ENCODE results near the gene STAT4. TPM values are rescaled to one million over a fixed set of nuclear protein-coding genes. Genes with fewer than 3 reads are reported as not detected.

The STAT4 gene
- total RNA-seq, 2 experiments from 2014 or later: 77.1 to 83.0 TPM

GRCh38 chr2:191166756-191167445 is 16.1 kb upstream of the STAT4 start:
- TF ChIP-seq CTCF (IDR thresholded peaks at IDR 0.05): no peak
- no peaks in the 10 kb centered on the region for H3K4me1 ChIP-seq (ENCODE audit: insufficient read depth, low read length)
- DNase-seq (no peak), ATAC-seq (ENCODE audit: poor library complexity) (no peak)
- CTCF ChIA-PET: interaction anchor here (1.2 to 3.1 kb wide), 4 partner anchors 12 to 995 kb away, joined by 4 to 22 read pairs (median 4); no protein-coding TSS in a partner anchor
- POLR2A ChIA-PET: no interaction called here
- no peaks in the 10 kb centered on the region for H3K36me3 ChIP-seq (ENCODE audit: insufficient read depth, low read length)
- peaks cover 15% of the 10 kb centered on the region for H3K4me1 Mint-ChIP-seq (ENCODE audit: low read depth)
- no peak overlapping the region for H3K27ac ChIP-seq (ENCODE audit: low read depth in 1 of 2, low read length in 2 of 2)
- H3K36me3 Mint-ChIP-seq (ENCODE audit: low read depth): no peaks in the 10 kb centered on the region
- no peak overlapping the region for H3K4me3 Mint-ChIP-seq
- intact Hi-C loops (cut with DNase I, micrococcal nuclease): loop anchor here in 1 of 2 experiments (1.0 to 5.0 kb wide), 3 partner anchors 135 to 995 kb away; no protein-coding TSS in a partner anchor
- no peaks in the 10 kb centered on the region for H3K27me3 Mint-ChIP-seq
- no peaks in the 10 kb centered on the region for H3K9me3 Mint-ChIP-seq
- H3K27me3 ChIP-seq (ENCODE audit: control insufficient read depth in 1 of 2, insufficient read depth in 2 of 2, low read length in 2 of 2): no peaks in the 10 kb centered on the region
- no peaks in the 10 kb centered on the region for H3K9me3 ChIP-seq (ENCODE audit: control insufficient read depth in 1 of 2, insufficient read depth in 1 of 2, low read length in 2 of 2)
- H3K4me3 ChIP-seq (ENCODE audit: low read length): no peak overlapping the region
- no peak overlapping the region for H3K27ac Mint-ChIP-seq

GRCh38 chr2:191166111-191166755 is 15.4 kb upstream of the STAT4 start:
- ChIA-PET POLR2A (interaction anchor here (1.5 kb wide), 1 partner anchor 115 kb away, joined by 4 read pairs; no protein-coding TSS in a partner anchor), CTCF (interaction anchor here (1.2 to 3.1 kb wide), 4 partner anchors 11 to 996 kb away, joined by 3 to 22 read pairs (median 4); no protein-coding TSS in a partner anchor)
- no peaks in the 10 kb centered on the region for H3K9me3 Mint-ChIP-seq
- Histone ChIP-seq H3K27me3 (ENCODE audit: control insufficient read depth in 1 of 2, insufficient read depth in 2 of 2, low read length in 2 of 2) (no peaks in the 10 kb centered on the region), H3K36me3 (ENCODE audit: insufficient read depth, low read length) (no peaks in the 10 kb centered on the region), H3K4me3 (ENCODE audit: low read length) (no peak overlapping the region), H3K4me1 (ENCODE audit: insufficient read depth, low read length) (no peaks in the 10 kb centered on the region), H3K9me3 (ENCODE audit: control insufficient read depth in 1 of 2, insufficient read depth in 1 of 2, low read length in 2 of 2) (no peaks in the 10 kb centered on the region), H3K27ac (ENCODE audit: low read depth in 1 of 2, low read length in 2 of 2) (no peak overlapping the region)
- H3K27ac Mint-ChIP-seq: no peak overlapping the region
- no peak for TF ChIP-seq CTCF (IDR thresholded peaks at IDR 0.05)
- H3K4me1 Mint-ChIP-seq (ENCODE audit: low read depth): peaks cover 14% of the 10 kb centered on the region
- ATAC-seq (ENCODE audit: poor library complexity) (no peak), DNase-seq (no peak)
- intact Hi-C loops (cut with DNase I, micrococcal nuclease): loop anchor here in 1 of 2 experiments (1.0 to 5.0 kb wide), 3 partner anchors 136 to 996 kb away; no protein-coding TSS in a partner anchor
- H3K27me3 Mint-ChIP-seq: no peaks in the 10 kb centered on the region
- H3K4me3 Mint-ChIP-seq: no peak overlapping the region
- no peaks in the 10 kb centered on the region for H3K36me3 Mint-ChIP-seq (ENCODE audit: low read depth)

GRCh38 chr2:191165176-191165643 is 14.4 kb upstream of the STAT4 start:
- peak; percentile 75 for ATAC-seq (ENCODE audit: poor library complexity)
- CTCF ChIA-PET: interaction anchor here (0.7 to 3.1 kb wide), 15 partner anchors 9 to 997 kb away, joined by 3 to 22 read pairs (median 4); no protein-coding TSS in a partner anchor

More at GRCh38 chr2:191165176-191165643, 14.4 kb upstream of the STAT4 start:
- Histone ChIP-seq H3K4me1 (ENCODE audit: insufficient read depth, low read length) (no peaks in the 10 kb centered on the region), H3K27ac (ENCODE audit: low read depth in 1 of 2, low read length in 2 of 2) (no peak overlapping the region), H3K27me3 (ENCODE audit: control insufficient read depth in 1 of 2, insufficient read depth in 2 of 2, low read length in 2 of 2) (no peaks in the 10 kb centered on the region), H3K36me3 (ENCODE audit: insufficient read depth, low read length) (no peaks in the 10 kb centered on the region), H3K4me3 (ENCODE audit: low read length) (no peak overlapping the region), H3K9me3 (ENCODE audit: control insufficient read depth in 1 of 2, insufficient read depth in 1 of 2, low read length in 2 of 2) (no peaks in the 10 kb centered on the region)
- no peak overlapping the region for H3K4me3 Mint-ChIP-seq
- no peaks in the 10 kb centered on the region for H3K27me3 Mint-ChIP-seq
- H3K9me3 Mint-ChIP-seq: no peaks in the 10 kb centered on the region
- peaks cover 6% of the 10 kb centered on the region for H3K4me1 Mint-ChIP-seq (ENCODE audit: low read depth)
- H3K36me3 Mint-ChIP-seq (ENCODE audit: low read depth): no peaks in the 10 kb centered on the region
- DNase-seq: peak in 6 of 14 experiments; percentile 18 to 73 (median 52)
- intact Hi-C loops (cut with DNase I, micrococcal nuclease): loop anchor here (1.0 to 5.0 kb wide), 5 partner anchors 137 to 997 kb away; no protein-coding TSS in a partner anchor
- POLR2A ChIA-PET: interaction anchor here (1.1 to 1.5 kb wide), 4 partner anchors 9 to 356 kb away, joined by 3 to 5 read pairs (median 4); no protein-coding TSS in a partner anchor
- H3K27ac Mint-ChIP-seq: no peak overlapping the region
- TF ChIP-seq CTCF (IDR thresholded peaks at IDR 0.05): peak; percentile 85

All from CD4-positive, alpha-beta T cell (primary cell).